ENCODE measurements around the gene CLSTN2.

- no peak for TF ChIP-seq CTCF (IDR thresholded peaks at IDR 0.05)
- TF ChIP-seq EP300 (IDR thresholded peaks at IDR 0.05): no peak
- TF ChIP-seq POLR2A (IDR thresholded peaks at IDR 0.05; ENCODE audit: low read depth): no peak
- TF ChIP-seq POLR2AphosphoS5 (IDR thresholded peaks at IDR 0.05): no peak
These were observed 309.9 kb downstream of the CLSTN2 start for GRCh38 chr3:140244893-140245292.

All from esophagus muscularis mucosa (tissue), 4 donors.